Stimulated activated CD8-positive, alpha-beta memory T cell treated with anti-CD3 and anti-CD28 coated beads, Interleukin-7, amount 100 ng/mL, for 4 hours (primary cell): ENCODE data around the gene LMNTD2.

Experiments used
- DNase-seq, 2 donors: peaks; one replicate each; pipeline ENCODE4 v3.0.0-alpha.2; 2020; ENCODE audit warnings: low read depth in 2 of 2

LMNTD2 gene

DNA sequence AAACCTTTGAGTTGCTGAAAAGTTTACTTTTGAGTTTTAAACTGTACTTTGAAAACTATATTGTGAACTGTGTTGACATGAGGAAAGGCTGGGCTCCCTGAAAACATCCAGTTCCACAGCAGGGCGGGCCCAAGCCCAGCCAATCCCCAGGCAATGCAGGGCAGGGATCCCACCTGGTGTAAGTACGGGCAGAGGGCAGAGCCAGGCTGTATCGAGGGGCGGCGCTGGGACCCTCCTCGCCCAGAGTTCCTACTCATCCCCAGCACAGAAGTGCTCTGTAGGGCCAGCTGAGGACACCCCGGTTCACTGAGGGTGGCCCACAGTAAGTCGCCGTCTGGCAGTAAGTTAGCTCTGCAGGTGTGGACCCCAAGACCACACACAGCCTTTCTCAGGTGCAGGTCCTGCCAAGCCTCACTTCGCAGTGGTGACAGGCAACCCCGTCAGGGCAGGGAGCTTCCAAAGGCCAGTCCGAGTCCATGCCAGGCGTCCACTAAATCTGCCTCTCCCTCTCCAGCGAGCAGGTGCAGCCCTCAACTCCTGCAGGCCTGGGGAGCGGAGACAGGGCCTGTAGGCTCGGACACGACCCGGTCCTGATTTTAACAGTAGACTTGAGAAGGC is 6.6 kb upstream of the LMNTD2 start:
- no peak for DNase-seq

DNA sequence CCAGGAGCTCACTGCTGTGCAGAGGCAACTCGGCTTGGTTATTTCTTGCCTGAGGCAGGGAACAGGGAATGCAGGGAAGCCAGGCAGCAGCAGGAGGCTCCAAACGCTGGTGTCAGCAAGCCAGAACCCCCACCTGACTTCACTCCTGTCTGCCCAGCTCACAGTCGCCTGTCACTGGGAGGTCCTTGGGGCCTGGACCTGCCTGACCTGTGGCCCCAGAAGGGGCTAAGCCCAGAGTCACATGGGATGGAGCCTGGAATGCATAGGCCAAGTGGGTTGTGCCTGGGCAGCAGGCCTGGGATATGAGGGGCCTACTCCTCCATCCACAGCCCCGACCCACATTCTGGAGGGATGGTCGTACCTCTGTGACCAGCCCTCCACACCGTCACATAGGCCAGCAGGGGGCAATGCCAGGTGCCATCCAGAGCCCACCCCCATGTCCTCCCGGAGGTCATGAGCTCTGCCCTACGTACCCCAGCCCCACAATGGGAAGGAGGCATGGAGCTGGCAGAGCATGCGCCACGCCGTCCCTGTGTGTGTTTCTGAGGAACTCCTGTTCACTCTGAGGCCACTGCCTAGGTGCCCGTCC is 5.5 kb upstream of the LMNTD2 start:
- DNase-seq: no peak

DNA sequence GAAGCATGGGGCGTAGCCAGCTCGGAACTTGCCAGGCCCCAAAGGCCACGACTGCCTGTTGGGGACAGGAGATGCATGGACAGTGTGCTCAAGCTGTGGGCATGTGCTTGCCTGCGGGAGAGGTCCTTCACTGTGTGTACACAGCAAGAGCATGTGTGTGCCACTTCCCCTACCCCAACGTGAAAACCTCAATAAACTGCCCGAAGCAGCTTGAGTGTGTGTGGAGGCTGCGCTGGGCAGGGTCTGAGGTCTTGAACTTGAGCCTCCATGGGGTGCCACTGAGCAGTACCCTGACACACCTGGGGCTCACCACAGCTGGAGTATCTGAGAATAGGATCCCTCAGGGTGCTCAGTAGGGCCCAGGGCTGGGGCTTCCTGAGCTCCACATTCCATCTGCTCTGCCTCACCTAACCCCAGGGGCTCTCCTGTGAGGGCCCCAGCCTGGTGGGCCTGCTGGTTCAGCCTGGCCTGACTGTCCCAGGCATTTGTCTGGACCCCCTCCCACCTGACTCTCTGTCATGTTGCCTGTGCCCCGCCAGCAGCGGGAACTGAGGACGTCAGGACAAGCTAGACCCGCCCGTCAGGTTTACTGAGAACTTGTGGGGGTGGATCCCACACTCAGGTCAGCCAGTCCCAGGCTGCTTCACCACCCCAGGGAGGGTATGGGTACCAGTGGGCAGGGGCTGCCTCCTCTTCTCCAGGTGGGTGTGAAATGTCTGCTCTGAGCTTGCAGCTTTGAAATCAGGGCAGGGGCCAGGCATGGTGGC is 3.5 kb upstream of the LMNTD2 start:
- DNase-seq: no peak

DNA sequence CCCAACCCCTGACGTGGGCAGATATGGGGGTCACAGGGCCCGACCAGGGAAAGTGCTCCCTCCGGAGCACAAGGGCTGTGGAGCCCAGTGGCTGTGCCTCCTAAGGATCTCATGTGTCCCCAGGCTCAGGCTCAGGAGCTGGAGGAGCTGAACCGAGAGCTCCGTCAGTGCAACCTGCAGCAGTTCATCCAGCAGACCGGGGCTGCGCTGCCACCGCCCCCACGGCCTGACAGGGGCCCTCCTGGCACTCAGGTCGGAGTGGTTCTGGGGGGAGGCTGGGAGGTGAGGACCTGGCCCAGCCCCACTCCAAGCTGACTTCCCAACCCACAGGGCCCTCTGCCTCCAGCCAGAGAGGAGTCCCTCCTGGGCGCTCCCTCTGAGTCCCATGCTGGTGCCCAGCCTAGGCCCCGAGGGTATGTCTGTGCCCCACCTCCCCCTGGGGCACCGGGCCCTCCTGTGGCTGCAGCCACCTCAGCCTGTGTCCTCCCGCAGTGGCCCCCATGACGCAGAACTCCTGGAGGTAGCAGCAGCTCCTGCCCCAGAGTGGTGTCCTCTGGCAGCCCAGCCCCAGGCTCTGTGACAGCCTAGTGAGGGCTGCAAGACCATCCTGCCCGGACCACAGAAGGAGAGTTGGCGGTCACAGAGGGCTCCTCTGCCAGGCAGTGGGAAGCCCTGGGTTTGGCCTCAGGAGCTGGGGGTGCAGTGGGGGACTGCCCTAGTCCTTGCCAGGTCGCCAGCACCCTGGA is 2.7 kb upstream of the LMNTD2 start:
- no peak for DNase-seq

DNA sequence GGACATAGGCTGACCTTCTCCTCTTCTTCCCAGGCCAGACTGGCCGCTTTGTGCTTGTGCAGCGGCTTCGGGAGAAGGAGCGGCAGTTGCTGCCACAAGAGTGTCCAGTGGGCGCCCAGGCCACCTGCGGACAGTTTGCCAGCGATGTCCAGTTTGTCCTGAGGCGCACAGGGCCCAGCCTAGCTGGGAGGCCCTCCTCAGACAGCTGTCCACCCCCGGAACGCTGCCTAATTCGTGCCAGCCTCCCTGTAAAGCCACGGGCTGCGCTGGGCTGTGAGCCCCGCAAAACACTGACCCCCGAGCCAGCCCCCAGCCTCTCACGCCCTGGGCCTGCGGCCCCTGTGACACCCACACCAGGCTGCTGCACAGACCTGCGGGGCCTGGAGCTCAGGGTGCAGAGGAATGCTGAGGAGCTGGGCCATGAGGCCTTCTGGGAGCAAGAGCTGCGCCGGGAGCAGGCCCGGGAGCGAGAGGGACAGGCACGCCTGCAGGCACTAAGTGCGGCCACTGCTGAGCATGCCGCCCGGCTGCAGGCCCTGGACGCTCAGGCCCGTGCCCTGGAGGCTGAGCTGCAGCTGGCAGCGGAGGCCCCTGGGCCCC is 1.6 kb upstream of the LMNTD2 start:
- DNase-seq: no peak

DNA sequence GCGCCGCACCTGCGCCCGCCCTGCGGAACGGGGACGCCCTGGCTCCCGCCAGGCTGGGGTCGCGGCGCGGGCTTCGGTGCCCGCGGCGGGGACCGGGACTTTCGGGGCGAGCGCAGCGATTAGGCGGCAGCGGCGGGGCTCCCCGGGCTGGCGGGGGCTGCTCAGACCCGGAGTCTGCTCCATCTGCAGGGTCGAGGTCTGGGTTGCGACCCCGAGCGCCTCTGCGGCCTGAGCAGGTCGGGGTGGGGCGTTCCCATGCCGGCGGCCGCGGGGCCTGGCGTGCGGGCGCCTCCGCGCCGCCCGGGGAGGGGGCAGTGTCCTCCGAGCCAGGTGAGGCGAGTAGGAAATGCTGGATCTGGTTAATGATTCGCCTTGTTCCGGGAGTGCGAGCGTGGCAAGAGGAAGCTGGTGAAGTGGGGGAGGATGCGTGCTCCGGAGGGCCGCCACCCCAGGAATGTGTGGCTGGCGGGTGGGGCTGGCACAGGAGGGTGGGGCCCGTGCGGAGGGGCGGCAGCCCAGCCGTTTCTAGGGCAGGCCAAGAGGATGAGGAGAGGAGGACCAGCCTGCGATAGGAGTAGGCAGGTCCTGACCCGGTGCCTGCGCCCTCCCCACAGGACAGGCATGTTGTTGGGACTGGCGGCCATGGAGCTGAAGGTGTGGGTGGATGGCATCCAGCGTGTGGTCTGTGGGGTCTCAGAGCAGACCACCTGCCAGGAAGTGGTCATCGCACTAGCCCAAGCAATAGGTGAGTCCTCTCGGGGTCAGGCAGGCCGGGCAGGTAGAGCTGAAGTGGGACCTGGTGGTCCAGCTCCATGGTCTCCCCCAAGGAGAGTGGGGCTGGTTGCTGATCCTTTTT is 838 bp upstream of the LMNTD2 start:
- DNase-seq: no peak

DNA sequence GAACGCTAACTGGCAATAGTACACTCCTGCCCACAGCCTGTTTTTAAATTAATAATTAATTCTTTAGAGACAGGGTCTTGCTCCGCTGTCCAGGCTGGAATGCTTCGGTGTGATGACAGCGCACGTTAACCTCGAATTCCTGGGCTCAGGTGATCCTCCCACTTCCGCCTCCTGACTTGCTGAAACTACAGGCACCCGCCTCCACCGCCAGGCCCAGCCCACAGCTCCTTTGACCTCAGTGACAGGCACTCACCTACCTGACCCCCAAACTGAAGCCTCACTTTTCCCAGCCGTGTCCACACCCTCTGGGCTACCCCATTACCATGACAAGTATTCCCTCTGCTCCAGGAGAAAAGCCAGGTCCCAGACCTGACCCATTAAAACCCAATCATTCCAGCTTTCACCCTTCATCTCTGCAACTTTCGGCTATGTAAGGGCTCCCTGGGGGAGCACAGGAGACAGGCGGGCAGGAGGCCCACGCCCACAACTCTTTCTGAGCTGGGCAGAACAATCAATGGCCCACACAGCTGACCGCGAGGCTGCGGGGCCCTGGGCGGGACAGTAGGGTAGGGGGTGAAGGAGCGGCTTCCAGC is 730 bp downstream of the LMNTD2 start:
- DNase-seq: no peak

DNA sequence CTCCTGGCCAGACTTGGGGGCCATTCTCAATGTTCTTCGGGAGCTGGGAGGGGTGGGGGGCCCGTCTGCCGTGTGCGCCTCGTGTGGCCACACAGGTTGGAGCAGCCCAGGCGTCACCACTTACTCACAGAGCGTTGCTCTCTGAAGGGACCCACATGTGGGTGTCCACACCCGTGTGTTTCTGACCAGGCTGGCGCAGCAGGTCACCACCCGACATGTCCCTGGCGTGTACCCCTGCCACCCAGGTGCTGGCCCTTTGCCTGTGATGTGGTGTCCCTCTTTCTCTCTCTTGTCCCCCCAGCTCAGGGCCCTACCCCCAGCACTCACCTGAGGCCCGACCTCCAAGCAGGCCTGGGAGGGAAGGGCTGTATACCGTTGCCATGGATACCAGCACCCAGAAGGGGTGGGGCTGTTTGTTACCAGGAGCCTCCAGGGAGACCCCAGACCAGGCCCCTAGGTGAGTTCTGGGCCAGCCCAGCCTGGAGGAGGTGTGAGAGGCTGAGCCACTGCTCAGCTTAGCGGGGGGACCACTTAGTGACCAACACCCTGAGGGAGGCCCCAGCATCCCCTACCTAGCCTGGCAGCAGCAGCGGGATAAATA is 1.4 kb downstream of the LMNTD2 start:
- DNase-seq: no peak

DNA sequence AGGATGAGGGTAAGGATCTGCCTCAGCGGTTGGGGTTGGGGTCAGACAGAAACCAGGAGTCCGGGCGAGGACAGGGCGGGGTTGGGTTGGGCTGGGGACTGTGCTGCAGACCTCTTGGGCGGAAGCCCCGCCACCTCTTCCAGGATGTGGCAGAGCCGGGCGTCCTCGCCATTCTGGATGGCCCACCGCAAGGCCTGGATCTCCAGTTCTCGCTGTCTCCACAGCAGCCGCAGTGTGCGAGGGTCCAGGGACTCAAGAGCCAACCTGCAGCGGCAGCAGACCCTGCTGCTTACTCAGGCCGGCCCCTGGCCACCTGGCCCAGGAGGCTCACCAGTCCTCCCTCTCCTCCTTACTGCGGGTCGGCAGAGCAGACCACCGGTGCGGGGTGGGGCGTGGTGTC is 2.0 kb downstream of the LMNTD2 start:
- DNase-seq: no peak

DNA sequence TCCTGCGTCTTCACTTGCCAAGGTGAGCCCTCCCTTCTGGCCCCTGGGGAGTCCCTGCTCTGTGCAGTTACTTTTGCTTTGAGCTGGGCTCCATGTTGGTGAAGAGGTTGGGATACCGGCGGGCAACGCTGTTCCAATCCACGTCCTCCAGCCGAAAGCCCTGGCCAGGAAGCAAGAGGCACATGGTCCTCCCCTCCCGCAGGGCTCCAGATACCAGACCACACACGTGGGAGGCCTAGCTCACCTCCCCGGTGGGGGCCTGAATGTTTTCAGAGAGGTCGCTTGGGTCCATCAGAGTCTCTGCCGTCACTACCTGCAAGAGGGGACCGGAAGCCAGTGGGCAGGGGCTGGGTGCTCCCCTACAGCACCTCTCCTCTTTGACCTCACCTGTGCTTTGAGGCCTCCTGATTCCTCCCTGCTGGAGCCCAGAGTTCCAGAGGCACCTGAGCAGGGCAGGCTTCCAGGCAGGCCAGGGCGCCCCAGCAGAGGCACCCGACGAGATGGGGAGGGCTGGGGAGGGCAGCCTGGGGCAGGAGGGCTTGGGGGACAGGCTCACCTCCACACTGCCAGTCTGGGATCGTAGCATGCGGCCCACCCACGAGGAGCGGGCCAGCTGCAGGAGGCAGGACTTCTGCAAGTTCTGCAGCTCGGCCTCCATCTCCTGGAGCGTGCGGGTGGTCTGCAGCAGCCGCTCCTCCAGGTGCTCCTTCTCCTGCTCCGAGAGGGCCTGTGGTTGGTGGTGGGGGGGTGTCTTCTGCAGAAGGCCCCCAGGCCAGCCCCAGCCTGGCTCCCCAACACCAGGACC is 3.0 kb downstream of the LMNTD2 start:
- no peak for DNase-seq

DNA sequence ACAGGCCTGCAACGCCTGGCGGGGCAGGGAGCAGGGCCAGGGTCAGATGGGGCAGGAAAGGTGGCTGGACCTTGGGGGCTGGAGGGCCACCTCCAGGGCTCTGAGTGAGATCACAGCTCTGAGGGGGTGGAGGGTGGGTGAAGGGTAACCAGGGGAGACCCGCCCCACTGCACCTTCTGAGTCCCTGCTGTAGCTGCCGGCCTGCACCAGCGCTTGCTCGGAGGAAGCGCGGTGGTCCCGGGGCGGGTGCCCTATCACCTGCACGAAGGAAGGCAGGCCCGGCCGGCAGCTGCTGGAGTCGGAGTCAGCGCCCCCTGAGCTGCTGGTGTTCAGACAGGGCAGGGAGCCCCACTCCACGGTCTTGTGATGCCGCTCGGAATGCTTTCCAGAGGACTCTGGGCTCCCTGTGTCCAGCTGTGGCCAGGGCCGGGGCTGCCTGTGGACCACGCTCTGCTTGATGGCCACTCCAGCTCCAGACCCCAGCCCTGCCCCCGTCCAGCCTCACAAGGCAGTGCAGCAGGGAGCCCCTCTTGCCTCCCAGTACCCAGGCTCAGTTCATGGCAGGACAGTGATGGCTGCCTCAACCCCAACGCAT is 3.8 kb downstream of the LMNTD2 start:
- no peak for DNase-seq

DNA sequence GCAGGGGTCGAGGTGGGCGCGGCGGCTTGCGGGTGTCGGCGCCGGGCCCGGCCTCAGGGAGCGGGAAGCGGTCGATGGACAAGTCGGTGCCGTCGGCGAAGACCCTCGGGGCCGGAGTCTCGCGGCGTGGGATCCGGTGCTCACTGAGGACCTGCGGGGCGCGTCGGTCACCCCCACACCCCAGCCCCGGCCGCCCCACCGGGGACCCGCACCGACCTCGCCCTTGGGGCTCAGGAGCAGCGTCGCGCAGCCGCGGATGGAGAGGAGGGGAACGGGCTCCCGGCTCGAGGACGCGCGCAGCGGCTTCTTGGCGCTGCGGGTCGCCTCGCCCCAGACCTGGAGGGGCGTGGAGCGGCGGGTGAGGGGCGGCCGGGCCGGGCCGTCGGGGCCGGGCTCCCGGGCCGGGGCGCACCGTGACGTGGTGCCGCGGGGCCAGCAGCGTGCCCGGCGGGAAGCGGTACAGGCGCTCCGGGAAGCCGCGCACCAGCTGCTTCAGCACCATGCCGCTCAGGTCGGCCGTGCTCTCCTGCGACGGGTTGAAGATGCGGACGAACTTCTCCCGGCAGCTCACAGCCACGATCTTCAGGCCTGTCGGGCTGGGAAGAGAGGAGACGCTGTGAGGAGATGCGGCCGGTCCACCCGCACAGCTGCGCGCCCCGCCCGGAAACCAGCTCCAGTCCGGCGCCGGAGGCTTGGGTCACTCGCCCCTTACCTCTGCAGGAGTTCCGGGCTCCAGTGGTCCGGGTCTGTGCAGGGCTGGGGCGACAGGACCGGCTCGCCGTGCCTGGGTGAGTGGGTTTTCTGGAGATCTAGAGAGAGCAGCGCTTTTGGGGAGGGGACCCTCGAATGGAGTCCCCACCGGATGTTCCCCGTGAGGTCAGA is 4.5 kb downstream of the LMNTD2 start:
- no peak for DNase-seq

DNA sequence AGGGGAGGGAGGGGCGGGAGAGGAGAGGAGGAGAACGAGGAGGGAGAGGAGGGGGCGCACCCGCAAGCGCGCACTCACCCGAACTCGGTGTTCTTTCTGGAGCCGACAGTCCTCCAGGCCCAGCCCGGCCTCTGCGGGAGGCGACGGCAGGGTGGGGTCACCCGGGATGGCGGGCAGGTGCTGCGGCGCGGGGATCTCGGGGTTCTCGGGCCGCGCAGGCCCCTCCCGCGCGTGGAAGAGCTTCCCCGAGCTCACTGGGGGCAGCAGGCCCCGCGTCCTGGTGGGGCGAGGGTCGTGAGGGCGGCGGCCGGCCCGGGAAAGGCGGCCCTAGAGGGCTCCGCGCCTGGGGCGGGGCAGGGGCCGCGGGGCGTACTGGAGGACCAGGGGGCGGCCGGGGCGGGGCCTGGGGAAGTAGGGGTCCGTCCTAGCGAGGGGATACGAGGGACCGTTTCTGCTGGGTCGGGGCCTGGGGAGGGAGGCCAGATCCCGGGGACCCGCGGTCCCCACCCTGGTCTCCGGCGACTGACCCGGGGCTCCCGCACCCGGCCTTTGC is 5.2 kb downstream of the LMNTD2 start:
- DNase-seq: no peak

DNA sequence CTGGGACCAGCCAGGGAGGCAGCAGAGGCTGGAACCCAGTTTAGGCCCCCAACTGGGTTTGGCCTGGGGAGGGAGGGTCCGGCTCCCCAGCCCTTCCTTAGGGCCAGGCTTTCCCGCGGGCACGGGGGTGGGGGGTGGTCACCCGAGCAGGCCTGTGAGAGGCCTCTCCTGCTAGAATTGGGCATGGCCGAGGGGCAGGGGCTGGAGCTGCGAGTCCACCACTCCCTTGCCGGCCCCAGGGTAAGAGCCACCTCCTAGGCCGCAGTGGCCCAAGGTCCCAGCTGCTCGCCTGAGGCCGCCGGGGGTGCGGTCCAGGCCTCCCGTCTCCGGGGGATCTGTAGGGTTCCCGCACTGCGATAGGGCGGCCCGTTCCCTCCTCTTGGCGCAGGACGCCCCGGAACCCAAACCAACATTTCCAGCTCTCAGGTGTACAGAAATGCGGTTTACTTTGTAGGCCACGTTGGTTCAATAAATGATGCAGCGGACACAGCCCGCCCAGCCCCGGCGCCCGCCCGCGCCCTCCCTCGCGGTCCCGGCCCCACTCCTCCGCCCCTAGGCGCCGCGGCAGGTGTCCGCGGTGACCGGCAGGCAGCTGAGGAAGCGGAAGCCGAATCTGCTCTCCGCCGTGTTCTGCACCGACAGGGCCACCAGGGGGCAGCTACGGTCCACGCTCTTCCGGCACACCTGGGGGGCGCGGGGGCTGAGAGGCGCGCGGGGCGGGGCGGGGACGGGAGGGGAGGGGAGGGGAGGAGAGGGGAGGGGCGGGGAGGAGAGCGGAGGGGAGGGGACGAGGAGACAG is 5.9 kb downstream of the LMNTD2 start:
- DNase-seq: peak; percentile 36 to 69

DNA sequence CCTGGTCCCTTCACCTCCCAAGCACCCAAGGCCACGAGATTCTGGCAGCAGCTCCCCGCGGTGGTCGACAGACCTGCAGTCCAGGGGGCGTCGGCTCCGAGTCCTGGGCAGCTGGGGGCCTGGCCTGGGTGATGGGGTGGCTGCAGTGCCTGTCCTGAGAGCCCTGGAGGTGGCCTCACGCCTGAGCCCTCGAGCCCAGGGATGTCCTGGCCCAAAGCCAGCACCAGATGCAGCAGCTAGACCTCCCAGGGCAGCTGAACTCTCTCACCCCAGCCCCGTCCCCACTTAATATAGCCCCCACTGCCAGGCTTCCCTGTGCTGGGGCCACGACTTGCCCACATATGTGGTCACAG is 6.6 kb downstream of the LMNTD2 start:
- DNase-seq: no peak

DNA sequence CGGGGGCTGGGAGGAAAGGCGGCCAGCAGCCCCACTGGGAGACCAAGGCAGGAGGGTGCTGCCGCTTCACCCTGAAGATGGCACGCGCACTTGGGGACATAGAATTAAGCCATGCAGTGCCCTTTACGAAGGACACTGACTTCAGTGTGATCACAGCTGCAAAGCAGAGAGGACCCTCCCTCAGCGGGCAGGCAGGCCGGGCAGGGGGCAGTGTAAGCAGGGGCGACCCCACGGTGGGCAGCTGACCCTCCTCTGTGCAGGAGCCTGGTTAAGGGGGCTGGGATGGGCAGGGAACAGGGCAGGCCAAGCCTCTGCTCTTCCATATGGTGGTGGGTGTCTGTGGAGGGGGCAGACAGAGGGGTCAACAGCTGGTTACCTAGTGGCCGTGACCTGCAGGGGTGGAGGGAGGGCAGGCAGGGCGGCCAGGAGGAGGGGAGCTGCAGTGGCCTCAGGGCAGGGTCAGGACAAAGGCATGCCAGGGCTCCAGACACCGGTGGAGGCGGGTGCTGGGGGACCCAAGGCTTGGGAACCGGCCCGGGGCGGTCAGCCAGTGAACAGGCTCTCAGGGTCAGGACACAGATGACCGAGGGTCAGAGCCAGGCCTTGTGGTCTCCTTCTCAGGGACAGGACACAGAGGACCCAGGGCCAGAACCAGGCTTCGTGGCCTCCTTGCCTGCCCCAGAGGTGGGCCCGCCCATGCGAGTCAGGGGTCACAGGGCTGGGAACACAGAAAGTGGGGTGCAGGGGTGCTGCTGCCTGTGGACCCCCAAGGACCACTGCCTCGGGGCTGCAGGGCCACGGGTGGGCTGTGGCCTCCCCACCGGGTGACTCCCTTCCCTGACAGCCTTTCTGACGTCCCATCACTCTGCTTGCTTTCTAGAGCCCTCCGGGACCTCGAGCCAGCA is 7.2 kb downstream of the LMNTD2 start:
- DNase-seq: no peak
